ENCODE results near the gene SLC43A2.

SLC43A2 gene

GRCh38 chr17:1562176-1562643, 66.4 kb downstream of the SLC43A2 start:
- no peak for DNase-seq (ENCODE audit: low read depth)

- no peak for DNase-seq (ENCODE audit: low read depth)
Observed at GRCh38 chr17:1561420-1562175, 67.0 kb downstream of the SLC43A2 start.

- DNase-seq (ENCODE audit: low read depth): no peak
Observed at GRCh38 chr17:1560858-1561355, 67.7 kb downstream of the SLC43A2 start.

GRCh38 chr17:1560101-1560857, 68.4 kb downstream of the SLC43A2 start:
- no peak for DNase-seq (ENCODE audit: low read depth)

GRCh38 chr17:1559047-1560043, 69.3 kb downstream of the SLC43A2 start:
- DNase-seq (ENCODE audit: low read depth): no peak

- DNase-seq (ENCODE audit: low read depth): no peak
Observed at GRCh38 chr17:1558401-1558800, 70.2 kb downstream of the SLC43A2 start.

- no peak for DNase-seq (ENCODE audit: low read depth)
Observed at GRCh38 chr17:1557355-1558095, 71.1 kb downstream of the SLC43A2 start.

- DNase-seq (ENCODE audit: low read depth): no peak
Observed at GRCh38 chr17:1555651-1556471, 72.8 kb downstream of the SLC43A2 start.

GRCh38 chr17:1554751-1555540, 73.7 kb downstream of the SLC43A2 start:
- no peak for DNase-seq (ENCODE audit: low read depth)

- DNase-seq (ENCODE audit: low read depth): no peak
Observed at GRCh38 chr17:1553354-1554266, 75.0 kb downstream of the SLC43A2 start.

- DNase-seq (ENCODE audit: low read depth): no peak
Observed at GRCh38 chr17:1552932-1553331, 75.7 kb downstream of the SLC43A2 start.

GRCh38 chr17:1551741-1552140, 76.9 kb downstream of the SLC43A2 start:
- no peak for DNase-seq (ENCODE audit: low read depth)

GRCh38 chr17:1548032-1548431, 80.6 kb downstream of the SLC43A2 start:
- DNase-seq (ENCODE audit: low read depth): no peak

GRCh38 chr17:1546292-1546922, 82.2 kb downstream of the SLC43A2 start:
- DNase-seq (ENCODE audit: low read depth): no peak

GRCh38 chr17:1545618-1546017, 83.0 kb downstream of the SLC43A2 start:
- DNase-seq (ENCODE audit: low read depth): no peak

- no peak for DNase-seq (ENCODE audit: low read depth)
Observed at GRCh38 chr17:1542316-1542715, 86.3 kb downstream of the SLC43A2 start.

GRCh38 chr17:1541367-1541904, 87.2 kb downstream of the SLC43A2 start:
- no peak for DNase-seq (ENCODE audit: low read depth)

GRCh38 chr17:1539811-1540210, 88.8 kb downstream of the SLC43A2 start:
- DNase-seq (ENCODE audit: low read depth): no peak
